GM21529 (cell line): ENCODE measurements around the gene TBL1X.

Experiments
- ATAC-seq: cut with Tn5 transposase; IDR thresholded peaks from one replicate; pipeline ENCODE4 v1.9.1; 2021; ENCODE audit not compliant: unreplicated experiment

TBL1X gene

DNA sequence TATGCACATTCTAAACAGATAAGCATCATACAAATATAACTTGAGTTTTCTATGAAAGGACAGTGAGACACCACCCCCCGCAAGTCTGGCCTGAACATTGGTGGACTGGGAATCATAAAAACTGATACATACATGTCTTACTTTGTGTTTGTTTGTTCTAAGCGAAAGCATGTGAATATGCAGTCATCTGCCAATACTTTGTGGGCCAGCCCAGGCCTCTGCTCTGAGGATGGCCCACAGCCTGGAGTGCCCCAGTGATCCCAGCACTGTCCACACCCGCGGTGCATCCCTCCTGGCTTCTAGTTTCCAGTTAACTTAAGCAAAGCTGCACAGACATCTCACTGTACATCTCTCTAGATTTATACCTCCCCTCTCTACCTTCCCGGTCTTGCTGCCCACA, 154.3 kb downstream of the TBL1X start:
- no peak for ATAC-seq

DNA sequence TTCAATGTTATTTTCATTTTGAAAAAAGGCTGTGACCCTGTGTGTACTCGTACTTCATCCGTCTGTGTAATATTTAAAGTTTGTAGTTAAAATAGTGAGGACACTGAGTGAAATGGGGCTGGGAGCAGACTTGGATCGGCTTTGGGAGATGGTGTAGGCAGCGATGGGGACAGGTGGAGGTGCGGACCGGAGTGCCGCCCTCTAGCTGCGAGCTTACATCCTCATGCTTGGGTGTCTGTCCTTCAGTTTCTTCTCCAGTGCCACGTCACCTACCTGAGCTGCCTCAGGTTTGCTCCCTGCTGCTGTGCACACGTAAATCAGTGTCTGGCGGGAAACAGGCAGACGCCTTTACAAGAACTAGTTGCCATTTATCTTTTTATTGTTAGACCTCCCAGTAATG, 154.7 kb downstream of the TBL1X start:
- no peak for ATAC-seq

DNA sequence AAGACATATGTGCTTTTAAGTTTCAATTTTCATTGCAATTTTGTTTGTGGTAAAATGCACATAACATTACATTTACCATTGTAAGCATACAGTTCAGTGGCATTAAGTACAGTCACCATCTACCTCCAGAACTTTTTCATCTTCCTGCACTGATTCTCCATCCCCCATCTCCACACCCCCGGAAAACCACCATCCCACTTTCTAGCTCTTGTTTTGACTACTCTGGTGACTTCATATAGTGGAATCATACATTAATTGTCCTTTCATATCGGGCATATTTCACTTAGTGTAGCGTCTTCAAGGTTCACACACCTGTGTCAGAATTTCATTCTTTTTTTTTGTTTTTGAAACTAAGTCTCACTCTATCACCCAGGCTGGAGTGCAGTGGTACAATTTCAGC, 157.3 kb downstream of the TBL1X start:
- ATAC-seq = no peak

DNA sequence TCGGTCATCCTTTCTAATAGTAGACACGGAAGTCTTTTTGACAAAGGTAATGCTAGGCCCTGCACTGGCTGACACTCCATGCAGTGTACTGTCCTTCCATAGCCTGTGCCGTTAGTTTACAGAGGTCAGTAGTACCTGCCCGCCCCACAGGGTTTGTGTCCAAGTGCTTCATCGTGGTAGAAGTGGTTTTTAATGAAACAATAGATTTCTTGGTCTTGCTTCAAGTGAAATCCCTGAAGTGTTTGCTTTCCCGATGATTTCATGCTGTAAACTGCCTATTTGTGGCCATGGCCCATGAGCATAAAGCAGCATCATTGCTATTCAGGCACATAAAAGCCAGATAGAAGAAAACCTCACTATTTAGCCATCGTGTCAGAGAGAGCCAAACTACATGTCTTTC, 161.5 kb downstream of the TBL1X start:
- no peak for ATAC-seq

DNA sequence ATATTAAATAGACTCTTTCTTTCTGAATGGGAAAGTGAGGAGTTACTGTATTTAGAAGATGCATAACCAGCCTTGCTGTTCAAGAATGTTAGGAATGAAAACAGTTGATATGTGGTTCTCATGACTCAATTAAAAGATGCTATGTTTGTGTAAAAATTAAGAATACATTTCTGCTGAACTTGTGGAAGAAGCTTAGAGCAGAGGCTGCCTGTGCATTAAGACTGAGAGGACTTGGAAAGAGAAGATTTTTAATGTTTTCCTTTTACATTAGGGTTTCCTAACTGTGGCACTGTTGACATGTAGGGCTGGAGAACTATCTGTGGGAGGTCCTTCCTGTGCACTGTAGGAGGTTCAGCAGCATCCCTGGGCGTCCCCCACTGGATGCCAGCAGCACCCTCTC, 163.1 kb downstream of the TBL1X start:
- ATAC-seq = no peak

DNA sequence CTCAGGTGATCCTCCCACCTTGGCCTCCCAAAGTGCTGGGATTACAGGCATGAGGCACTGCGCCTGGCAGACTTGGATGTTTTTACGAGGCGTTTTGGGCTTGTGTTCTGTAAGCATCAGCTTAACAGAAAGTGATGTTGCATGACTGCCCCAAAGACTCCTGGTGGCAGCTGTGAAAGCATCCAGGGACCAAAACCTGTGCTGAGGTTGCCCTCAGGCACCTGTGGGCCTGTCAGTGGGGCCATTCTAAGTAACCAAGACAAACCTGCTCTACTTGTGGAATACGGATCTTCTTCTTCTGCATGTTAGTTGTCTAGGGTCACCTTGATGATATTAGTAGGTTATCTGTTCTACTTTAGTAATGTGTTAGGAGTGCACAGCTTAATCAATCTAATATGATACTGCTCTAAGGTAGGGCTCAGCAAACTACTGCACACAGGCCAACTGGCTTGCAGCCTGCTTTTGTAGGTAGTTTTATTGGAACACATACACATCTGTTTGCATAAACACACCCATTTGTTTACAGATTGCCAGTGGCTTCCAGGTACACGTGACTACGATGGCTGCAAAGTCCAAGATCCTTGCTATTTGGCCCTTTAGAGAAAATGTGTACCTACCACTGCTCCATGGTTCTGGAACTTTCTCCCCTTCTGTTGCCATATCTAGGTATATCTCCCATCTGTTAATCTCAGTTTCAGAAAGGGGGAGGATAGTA, 164.1 kb downstream of the TBL1X start:
- ATAC-seq = no peak

DNA sequence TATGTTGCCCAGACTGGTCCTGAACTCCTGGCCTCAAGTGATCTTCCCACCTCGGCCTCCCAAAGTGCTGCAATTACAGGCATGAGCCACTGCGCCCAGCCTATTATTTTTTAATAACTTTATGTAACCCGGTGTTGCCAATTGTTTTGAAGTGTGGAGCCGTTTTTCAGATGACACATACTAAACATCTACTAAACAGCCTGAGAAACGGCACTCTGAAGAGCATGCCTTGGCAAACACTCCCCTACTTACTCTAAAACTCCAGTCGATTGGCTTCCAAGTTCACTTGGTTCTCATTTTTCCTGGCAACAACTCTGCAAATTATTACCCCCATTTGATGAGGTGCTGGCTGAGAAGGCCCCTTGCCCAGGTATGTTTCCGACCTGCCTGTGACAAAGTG, 169.7 kb downstream of the TBL1X start:
- no peak for ATAC-seq

DNA sequence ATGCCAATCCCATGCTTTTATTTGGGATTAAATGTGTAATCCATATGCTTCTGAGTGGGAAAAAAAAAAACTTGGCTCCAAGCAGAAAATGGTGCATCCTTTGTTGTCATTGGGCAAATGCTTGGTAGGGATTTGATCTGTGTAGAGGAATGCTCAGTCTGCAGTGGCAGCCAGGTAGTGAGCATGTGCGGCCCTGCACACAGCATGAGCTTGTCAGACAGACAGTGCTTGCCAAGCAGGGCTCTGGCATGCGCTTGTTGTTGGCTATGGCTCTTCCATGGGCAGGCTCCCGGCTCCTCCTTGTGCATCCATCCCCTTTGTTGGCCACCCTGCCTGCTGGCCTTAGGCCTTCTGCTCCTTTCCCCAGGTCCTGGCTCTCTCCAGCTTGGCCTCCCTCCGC, 170.5 kb downstream of the TBL1X start:
- no peak for ATAC-seq

DNA sequence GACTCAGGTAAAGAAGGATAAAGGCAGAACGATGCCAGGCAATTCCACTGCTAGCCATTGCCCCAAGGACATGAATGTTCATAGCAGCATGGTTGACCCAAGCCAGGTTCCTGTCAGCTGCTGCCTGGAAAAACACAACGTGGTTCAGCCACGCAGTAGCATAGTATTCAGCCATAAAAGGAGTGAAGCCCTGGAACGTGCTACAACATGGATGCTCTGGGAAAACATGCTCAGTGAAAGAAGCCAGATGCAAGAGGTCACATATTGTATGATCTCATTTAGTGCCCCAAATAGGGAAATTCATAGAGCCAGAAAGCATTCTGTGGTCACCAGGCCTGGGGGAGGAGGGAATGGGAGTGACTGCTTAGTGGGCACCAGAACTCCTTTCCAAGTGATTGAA, 170.9 kb downstream of the TBL1X start:
- ATAC-seq = no peak

DNA sequence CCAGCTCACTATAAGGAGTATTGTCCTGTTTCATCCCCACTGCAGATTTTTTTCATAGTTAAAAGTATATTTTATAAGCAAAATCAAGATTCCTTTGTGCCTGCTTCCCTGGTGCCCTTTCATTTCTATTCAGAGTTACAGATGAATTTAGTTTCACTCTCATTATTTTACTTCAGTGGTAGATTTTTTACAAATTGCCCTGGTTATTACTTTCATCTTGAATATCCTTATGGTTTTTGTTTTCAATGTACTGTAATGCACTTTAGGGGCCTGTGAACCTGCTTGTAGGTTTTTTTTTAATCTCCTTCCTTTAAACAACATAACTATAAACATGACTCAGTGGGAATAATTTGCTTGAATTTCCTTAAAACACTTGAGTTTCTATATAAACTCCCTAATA, 174.0 kb downstream of the TBL1X start:
- ATAC-seq = peak; percentile 52

DNA sequence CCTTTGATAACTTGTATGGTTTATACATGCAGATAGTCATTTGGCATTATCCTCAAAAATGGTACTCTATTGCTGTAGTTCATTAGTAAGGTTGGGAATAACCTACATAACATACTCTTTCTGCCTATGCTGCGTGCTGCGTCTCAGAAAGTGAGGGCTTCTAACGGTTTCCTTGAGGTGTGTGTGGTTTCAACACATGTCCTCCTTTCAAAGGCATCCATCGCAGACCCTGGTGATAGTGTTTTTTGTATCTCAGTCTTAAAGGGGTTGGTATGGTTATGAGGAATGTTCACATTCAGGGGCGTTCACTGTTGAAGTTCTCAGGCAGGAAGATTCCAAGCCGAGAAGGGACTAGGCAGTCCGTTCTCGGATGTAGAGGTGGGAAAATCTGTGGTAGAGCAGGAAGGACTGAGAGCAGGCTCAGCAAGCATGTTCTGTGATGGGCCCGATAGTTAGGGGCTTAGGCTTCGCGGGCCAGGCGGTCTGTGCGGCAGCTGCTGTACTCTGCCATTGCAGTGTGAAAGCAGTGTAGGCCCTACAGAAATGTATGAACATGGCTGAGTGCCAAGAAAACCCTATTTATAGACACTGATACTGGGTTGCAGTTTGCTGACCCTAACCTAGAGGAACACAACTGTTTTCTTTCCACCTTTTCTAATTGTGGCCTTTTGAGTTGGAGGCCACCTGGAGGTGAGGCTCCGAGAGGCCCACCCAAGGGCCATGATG, 177.6 kb downstream of the TBL1X start:
- ATAC-seq = no peak

DNA sequence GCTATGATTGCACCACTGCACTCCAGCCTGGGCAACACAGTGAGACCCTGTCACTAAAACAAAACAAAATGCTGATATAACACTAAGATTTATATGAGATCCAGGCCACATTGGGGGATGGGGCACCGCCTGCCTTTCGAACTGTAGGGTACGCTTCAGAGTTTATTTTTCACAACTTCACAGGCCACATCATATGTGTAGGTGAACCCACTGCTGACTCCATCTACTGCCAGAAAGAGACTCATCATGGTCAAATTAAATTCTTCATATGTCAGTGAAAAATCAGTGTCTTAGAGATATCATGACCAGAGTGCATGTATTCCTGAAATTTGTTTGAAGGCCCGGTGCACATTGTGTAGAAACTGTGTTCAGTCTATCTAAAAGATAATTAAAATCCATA, 178.9 kb downstream of the TBL1X start:
- no peak for ATAC-seq

DNA sequence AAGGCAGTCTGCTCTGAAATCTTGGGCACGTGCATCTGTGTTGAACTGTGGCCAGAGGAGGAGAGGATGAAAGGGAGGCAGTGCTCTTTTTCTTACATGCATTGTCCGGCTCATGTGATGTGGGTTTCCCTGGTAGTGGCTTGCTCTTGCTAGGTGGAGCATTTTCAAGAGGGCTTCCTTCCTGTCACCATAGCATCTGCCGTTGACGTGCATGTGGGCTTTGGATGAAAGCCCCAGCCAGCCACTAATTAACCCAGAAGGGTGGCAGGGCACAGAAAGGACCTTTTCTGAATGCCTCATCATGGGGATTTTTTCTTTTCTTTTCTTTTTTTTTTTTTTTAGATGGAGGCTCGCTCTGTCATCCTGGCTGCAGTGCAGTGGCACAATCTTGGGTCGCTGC, 179.5 kb downstream of the TBL1X start:
- peak; percentile 84 for ATAC-seq

DNA sequence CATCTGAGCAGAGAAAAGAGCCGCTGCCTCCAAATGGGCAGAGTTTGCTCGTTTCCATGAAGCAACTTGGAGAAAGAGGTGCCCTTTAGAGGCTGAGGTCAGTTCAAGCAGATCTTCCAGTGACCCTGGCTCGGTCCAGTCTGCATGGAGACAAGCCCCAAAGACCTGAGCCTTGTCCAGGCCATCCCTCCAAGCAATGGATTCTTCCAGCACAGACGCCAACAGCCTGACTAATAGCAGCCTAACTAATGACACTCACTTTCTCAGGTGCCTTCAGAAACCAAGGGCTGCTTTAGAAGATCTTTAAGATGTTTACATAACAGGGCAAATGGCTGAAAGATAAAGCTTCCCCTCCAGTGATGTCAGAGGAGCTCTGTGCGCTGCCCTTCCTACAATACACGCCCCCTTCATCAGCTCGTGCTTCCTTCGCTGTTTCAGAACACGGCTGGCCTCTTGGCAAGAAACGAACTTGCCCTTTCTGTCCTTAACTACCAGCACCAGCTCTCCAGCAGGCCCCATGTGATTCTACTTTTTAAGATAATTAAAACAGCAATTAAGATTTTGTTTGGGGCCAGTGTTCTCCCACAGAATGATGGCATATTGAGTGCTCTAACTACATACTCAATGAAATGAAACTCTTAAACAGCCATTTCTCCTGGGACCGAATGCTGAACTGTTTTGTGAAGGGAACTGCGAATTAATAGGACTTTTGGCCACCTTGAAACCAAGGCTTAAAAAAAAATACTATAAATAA, 181.8 kb downstream of the TBL1X start:
- no peak for ATAC-seq

DNA sequence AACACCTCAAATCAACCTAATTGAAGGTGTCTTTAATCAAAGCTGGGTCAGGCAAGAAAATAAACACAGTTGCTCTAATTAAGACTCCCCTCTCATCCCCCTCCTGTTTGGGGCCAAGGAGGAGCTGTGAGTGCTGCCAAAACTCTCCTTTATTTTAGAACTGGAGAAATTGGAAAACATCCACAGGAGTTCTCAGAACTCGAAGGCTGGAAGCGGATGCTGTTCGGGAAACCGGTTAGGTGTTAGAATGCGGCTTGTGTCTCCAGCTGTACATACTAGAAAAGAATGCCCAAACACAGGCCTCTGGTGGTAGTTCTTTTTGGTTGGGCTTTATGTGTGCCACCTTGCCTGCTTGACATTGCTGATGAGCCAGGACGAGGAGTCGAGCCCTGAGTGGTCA, 182.6 kb downstream of the TBL1X start:
- no peak for ATAC-seq

DNA sequence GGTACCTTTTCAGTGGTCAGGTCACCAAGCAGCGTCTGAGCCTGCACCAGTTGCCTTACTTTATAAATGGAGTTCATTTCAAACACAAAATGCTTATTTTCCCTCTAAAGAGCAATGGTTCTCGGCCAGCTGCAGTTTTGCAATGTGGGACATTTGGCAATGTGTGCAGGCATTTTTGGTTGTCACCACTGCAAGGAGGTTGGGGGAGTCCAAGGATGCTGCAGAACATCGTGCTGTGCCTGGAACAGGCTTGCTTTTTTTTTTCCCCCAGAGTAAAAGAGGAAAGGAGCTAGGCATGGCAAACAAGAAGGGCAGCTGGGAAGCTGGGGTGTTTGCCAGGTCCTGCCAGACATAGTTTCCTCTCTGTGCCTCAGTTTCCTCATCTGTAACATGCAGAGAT, 185.2 kb downstream of the TBL1X start:
- no peak for ATAC-seq

DNA sequence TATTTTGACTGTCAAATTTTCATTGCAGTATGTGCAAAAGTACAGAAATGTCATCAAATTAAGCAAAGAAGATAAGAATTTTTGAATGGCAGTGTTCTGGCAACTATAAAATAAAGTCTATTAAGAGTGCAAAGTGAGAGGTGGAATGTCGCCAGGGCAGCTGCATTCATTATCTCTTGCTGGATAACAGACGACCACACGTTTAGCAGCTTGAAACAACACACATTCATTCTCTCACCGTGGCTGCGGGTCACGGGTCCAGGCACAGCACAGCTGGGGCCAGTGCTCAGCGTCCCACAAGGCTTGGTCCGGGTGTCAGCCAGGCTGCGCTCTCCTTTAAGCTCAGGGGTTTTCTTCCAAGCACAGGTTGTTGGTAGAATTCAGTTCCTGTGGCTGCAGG, 186.9 kb downstream of the TBL1X start:
- no peak for ATAC-seq

DNA sequence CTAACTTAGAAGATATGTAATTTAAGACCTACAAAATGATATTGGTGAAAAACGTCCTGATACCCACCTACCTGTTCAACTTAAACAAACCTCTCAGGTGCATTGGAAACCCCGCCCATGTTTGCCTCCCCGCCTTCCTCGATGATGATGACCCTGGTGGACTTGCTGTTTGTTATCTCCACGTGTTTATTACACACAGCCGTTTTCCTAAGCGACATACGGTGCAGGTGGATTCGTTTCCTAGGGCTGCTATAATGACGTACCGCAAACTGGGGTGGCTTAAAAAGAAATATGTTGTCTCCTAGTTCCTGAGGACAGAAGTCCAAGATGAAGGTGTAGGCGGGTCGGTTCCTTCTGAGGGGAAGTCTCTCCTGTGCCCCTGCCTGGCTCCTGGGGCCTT, 190.1 kb downstream of the TBL1X start:
- no peak for ATAC-seq

DNA sequence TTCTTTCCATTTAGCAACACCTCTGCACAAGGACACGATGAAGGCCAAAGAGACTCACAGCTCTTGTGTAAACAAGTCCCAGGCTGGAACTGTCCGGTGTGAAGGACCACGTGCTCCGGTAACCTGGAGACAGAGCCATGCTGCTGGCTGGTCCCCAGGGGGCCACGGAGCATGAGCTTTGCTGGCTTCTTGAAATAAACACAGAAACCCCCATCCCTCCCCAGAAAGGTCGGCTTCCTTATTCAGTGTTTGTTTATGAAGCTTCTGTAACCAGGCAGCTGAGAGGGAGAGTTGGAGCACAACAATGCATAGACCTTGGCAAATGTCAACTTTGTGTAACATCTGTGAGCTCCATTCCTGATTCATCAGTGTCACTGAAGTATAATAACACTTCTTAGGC, 191.4 kb downstream of the TBL1X start:
- no peak for ATAC-seq

DNA sequence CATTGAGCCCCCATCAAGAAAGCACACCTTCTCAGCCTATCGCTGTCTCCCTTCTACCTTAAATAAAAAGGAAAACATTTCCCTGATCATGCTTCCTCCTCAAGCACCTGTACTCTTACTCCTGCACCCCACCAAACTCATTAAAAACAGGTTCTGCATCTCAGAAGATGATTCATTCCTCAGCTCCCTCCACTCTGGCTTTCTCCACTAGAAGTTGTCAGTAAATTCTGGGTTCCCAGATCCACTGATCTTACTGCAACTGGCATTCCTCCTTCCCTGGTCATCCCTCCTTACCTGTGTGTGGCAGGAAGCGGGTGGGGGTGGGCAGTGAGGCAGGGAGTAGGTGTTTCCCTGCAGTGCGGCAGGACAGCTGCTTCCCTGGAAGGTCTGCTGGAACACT, 192.0 kb downstream of the TBL1X start:
- no peak for ATAC-seq

DNA sequence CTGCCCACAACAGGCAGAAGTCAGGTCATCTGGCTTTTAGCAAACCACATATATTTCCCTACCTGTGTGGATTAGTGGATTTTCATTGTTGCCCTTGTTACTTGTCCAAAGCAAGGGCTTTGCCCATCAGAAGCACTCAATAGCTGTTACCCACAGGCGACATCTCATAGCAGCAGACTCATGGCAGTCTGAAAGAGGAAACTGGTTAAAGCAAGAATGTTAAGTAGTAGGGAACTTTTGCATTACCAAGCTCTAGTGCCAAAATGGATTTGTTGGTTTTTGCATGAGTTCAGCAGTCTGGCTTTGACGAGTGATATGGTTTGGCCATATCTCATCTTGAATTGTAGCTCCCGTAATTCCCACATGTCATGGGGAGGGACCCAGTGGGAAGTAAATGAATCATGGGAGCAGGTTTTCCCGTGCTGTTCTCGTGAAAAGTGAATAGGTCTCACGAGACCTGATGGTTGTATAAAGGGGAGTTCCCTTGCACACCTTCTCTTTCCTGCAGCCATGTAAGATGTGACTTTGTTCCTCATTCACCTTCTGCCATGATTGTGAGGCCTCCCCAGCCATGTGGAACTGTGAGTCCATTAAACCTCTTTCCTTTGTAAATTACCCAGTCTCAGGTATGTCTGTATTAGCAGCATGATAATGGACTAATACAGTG, 192.9 kb downstream of the TBL1X start:
- no peak for ATAC-seq

DNA sequence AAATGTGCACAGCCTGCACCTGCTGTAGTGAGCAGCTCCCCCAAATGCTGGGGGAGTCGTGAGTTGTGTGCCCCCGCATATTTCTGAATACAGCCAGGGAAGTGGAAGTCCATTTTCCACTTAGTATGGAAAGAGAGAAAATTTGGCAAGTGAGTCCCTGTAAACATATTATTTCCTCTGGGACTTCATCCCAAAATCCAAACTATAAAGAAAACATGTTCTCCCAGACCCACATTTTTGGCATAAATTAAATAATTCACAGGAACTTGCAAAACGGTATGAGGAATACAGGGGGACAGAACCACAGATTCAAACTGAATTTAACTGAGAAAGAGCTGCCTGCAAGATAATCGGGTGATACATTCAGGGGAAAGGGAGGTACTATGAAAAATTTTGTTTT, 193.6 kb downstream of the TBL1X start:
- ATAC-seq = no peak
